ENCODE results near the gene DTWD1. TPM values are rescaled to one million over a fixed set of nuclear protein-coding genes. Genes with fewer than 3 reads are reported as not detected.

DTWD1 gene
- total and polyA plus RNA-seq, 2 of the 13 experiments (the other 11 are each of a cell fraction or from before 2014, with no cell fraction given), result 12.7 to 18.3 TPM

GRCh38 chr15:49621401-49621811, 558 bp downstream of the DTWD1 start:
- Histone ChIP-seq H3K27me3 (ENCODE audit: control insufficient read depth in 1 of 2, insufficient read depth in 2 of 2, low read length in 2 of 2) (no peaks in the 10 kb centered on the region; a peak in 1 of 5 replicates), H3K4me1 (ENCODE audit: insufficient read depth, low read length) (peaks cover 35% of the 10 kb centered on the region), H3K79me2 (ENCODE audit: insufficient read depth, low read length) (peaks cover 13% of the 10 kb centered on the region), H3K27ac (ENCODE audit: extremely low read length, insufficient read depth, low read length) (peak overlapping the region; percentile 92), H3K36me3 (replicated peaks in 1 of 2; ENCODE audit: control insufficient read depth in 1 of 2, insufficient read depth in 2 of 2, low read length in 2 of 2) (peaks cover 2 to 9% of the 10 kb centered on the region in 2 experiments; a peak in 3 of 5 replicates), H3K4me2 (ENCODE audit: low read depth, low read length) (peak overlapping the region; percentile 83), H3K9me3 (ENCODE audit: low read length) (peaks cover 12% of the 10 kb centered on the region), H2AFZ (ENCODE audit: low read length) (no peak overlapping the region), H3K4me3 (replicated peaks in 1 of 3; ENCODE audit: insufficient read depth in 1 of 3, low read depth in 2 of 3, low read length in 3 of 3) (peak overlapping the region; percentile 77 to 93 (median 85)), H4K20me1 (ENCODE audit: insufficient read depth, low read length) (no peaks in the 10 kb centered on the region), H3K9ac (ENCODE audit: insufficient read depth, low read depth, low read length) (peak overlapping the region; percentile 90)
- intact Hi-C loops (cut with micrococcal nuclease; ENCODE audit: unreplicated experiment), result no loop called here
- in situ Hi-C loops (cut with HindIII; ENCODE audit: extremely low pct_ligation_motif_present, low pct_unique_long_range_greater_than_20kb), result no loop called here
- ChIA-PET POLR2A (interaction anchor here (0.6 to 4.9 kb wide), 3 partner anchors 29 to 465 kb away, joined by 3 to 31 read pairs (median 3); no protein-coding TSS in a partner anchor), CTCF (ENCODE audit: low intra/inter-chr PET ratio, low total read pairs) (no interaction called here)
- DNase-seq (ENCODE audit: low spot score) (no peak), FAIRE-seq (no peak), ATAC-seq (no peak)
- TSS peak; percentile 69 for BruUV-seq (replicated peaks)
- 7% methylated on average over 8 of the region's 8 CpGs for WGBS (ENCODE audit: low lambda C conversion rate)
- TF ChIP-seq HMGA1 (CRISPR knock-in tag; conservative IDR thresholded peaks at IDR 0.05) (no peak), MAZ (IDR thresholded peaks at IDR 0.05; ENCODE audit: borderline replicate concordance, low read depth, low read length) (no peak), MAZ (CRISPR knock-in tag; IDR thresholded peaks at IDR 0.05; ENCODE audit: low read depth) (no peak), MYC (CRISPR knock-in tag; IDR thresholded peaks at IDR 0.05; ENCODE audit: borderline replicate concordance) (no peak), GABPB1 (CRISPR knock-in tag; IDR thresholded peaks at IDR 0.05) (no peak), KDM5A (IDR thresholded peaks at IDR 0.05; ENCODE audit: borderline replicate concordance, low read length) (0 out of 2 replicates have a peak, but pooled peaks have one; percentile 18), ZEB1 (IDR thresholded peaks at IDR 0.05; ENCODE audit: insufficient replicate concordance, low read depth) (no peak), ZHX2 (IDR thresholded peaks at IDR 0.05; ENCODE audit: low read depth) (no peak), ZHX2 (CRISPR knock-in tag; IDR thresholded peaks at IDR 0.05; ENCODE audit: borderline replicate concordance) (0 out of 2 replicates have a peak, but pooled peaks have one; percentile 47), ZNF703 (CRISPR knock-in tag; IDR thresholded peaks at IDR 0.05; ENCODE audit: borderline replicate concordance) (no peak), MYPOP (CRISPR knock-in tag; IDR thresholded peaks at IDR 0.05) (no peak), MBD4 (IDR thresholded peaks at IDR 0.05; ENCODE audit: borderline replicate concordance, low read length) (no peak), TEF (CRISPR knock-in tag; IDR thresholded peaks at IDR 0.05) (0 out of 2 replicates have a peak, but pooled peaks have one; percentile 35), NR2F6 (IDR thresholded peaks at IDR 0.05) (no peak), NR2F6 (CRISPR knock-in tag; IDR thresholded peaks at IDR 0.05) (no peak), ZBTB44 (CRISPR knock-in tag; IDR thresholded peaks at IDR 0.05) (no peak)

All from HepG2 (cell line).